ENCODE measurements around the gene PRX.
"Not testable (repeated sequence)": the region's sequence is repeated elsewhere in the genome, so short reads cannot be mapped to it uniquely, and the experiment has no call there.

PRX gene

GRCh38 chr19:40432760-40433159 is 19.6 kb upstream of the PRX start:
- H3K27me3 ChIP-seq (ENCODE audit: control insufficient read depth, insufficient read depth, low read length); H3K27ac ChIP-seq (ENCODE audit: low read length); H3K4me1 ChIP-seq (ENCODE audit: control insufficient read depth, low read depth, low read length); H3K9me3 ChIP-seq (ENCODE audit: control insufficient read depth, low read depth, low read length); H3K36me3 ChIP-seq (ENCODE audit: control insufficient read depth, low read depth, low read length): not testable (repeated sequence)
- H3K9ac ChIP-seq (ENCODE audit: low read length) = peak overlapping the region; percentile 89
- H3K4me3 ChIP-seq (ENCODE audit: low read length) = peak overlapping the region; percentile 68

GRCh38 chr19:40431698-40432097 is 18.5 kb upstream of the PRX start:
- Histone ChIP-seq H3K9me3 (ENCODE audit: control insufficient read depth, low read depth, low read length) (no peaks in the 10 kb centered on the region), H3K4me3 (ENCODE audit: low read length) (no peak overlapping the region), H3K4me1 (ENCODE audit: control insufficient read depth, low read depth, low read length) (peaks cover 9% of the 10 kb centered on the region), H3K36me3 (ENCODE audit: control insufficient read depth, low read depth, low read length) (no peaks in the 10 kb centered on the region), H3K27me3 (ENCODE audit: control insufficient read depth, insufficient read depth, low read length) (no peaks in the 10 kb centered on the region), H3K9ac (ENCODE audit: low read length) (no peak overlapping the region), H3K27ac (ENCODE audit: low read length) (no peak overlapping the region)

DNA sequence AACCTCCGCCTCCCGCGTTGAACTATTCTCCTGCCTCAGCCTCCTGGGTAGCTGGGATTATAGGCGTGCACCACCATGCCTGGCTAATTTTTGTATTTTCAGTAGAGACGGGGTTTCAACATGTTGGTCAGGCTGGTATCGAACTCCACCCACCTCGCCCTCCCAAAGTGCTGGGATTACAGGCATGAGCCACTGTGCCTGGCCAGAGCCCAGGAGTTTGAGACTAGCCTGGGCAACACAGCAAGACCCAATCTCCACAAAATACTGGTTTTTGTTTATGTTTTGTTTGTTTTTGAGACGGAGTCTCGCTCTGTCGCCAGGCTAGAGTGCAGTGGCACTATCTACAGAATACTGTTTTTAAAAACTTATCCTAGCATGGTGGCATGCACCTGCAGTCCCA is 17.1 kb upstream of the PRX start:
- H3K27me3 ChIP-seq (ENCODE audit: control insufficient read depth, insufficient read depth, low read length); H3K9ac ChIP-seq (ENCODE audit: low read length); H3K4me1 ChIP-seq (ENCODE audit: control insufficient read depth, low read depth, low read length); H3K27ac ChIP-seq (ENCODE audit: low read length); H3K4me3 ChIP-seq (ENCODE audit: low read length); H3K9me3 ChIP-seq (ENCODE audit: control insufficient read depth, low read depth, low read length); H3K36me3 ChIP-seq (ENCODE audit: control insufficient read depth, low read depth, low read length): not testable (repeated sequence)

DNA sequence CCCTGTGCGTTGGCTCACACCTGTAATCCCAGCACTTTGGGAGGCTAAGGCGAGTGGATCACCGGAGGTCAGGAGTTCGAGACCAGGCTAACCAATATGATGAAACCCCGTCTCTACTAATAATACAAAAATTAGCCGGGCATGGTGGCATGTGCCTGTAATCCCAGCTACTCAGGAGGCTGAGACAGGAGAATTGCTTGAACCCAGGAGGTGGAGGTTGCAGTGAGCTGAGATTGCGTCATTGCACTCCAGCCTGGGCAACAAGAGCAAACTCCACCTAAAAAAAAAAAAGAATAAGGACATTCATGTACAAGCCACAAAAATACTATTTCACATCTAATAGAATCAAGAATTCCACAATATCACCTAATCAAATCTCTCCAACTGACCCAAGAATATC is 15.0 kb upstream of the PRX start:
- not testable (repeated sequence) for H3K36me3 ChIP-seq (ENCODE audit: control insufficient read depth, low read depth, low read length); H3K4me3 ChIP-seq (ENCODE audit: low read length); H3K27ac ChIP-seq (ENCODE audit: low read length); H3K27me3 ChIP-seq (ENCODE audit: control insufficient read depth, insufficient read depth, low read length); H3K4me1 ChIP-seq (ENCODE audit: control insufficient read depth, low read depth, low read length); H3K9ac ChIP-seq (ENCODE audit: low read length); H3K9me3 ChIP-seq (ENCODE audit: control insufficient read depth, low read depth, low read length)

- H3K36me3 ChIP-seq (ENCODE audit: control insufficient read depth, low read depth, low read length) = no peaks in the 10 kb centered on the region
- H3K27me3 ChIP-seq (ENCODE audit: control insufficient read depth, insufficient read depth, low read length) = no peaks in the 10 kb centered on the region
- H3K27ac ChIP-seq (ENCODE audit: low read length) = peak within 1 kb of the TSS; percentile 43
- H3K4me1 ChIP-seq (ENCODE audit: control insufficient read depth, low read depth, low read length) = peaks cover 6% of the 10 kb centered on the region
- H3K9me3 ChIP-seq (ENCODE audit: control insufficient read depth, low read depth, low read length) = no peaks in the 10 kb centered on the region
- H3K4me3 ChIP-seq (ENCODE audit: low read length) = peak within 1 kb of the TSS; percentile 80
- H3K9ac ChIP-seq (ENCODE audit: low read length) = peak within 1 kb of the TSS; percentile 62
Observed at GRCh38 chr19:40425450-40426287, 12.5 kb upstream of the PRX start, which contains the start of gene SERTAD1. TSS of gene SERTAD1 (minus strand) at chr19:40425992. CDS start at chr19:40423546, 2,446 bp downstream.

DNA sequence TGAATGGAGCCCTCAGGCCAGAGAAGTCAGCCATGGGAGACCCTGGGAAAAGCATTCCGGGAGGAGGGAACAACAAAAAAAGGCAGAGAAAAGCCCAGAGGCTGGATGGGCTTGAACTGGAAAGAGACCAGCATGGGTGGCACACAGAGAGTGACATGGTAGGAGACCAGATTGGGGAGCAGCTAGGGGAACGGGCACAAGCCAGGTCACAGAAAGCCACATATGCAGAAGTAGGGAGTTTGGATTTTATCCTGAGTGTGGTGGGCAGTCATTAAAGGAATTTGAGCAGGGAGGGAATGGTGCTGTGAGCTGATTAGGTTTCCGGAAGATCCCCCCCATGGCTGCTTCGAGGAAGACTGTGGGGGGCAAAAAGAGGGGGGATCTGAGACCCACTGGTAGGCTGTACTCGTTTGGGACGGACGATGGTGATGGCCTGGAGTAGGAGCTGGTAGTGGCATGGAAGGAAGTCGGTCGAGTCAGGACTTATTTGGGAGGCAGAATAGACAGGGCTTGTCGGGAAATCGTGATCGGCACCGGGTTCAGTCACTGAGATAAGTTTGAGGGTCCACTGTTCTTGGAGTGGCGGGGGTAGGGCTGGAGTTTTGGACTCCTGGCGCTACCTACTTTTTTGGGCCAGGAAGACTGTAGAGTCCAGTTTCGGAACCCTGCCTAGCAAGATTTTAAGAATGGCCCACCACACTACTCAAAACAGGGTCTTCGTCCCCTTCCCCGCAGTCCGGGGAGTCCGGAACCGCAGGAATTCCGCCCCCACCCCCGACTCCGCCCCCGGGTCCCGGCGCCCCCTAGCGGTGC is 11.7 kb upstream of the PRX start:
- H3K4me3 ChIP-seq (ENCODE audit: low read length) = peak overlapping the region; percentile 80
- H3K27ac ChIP-seq (ENCODE audit: low read length) = peak overlapping the region; percentile 43
- no peaks in the 10 kb centered on the region for H3K27me3 ChIP-seq (ENCODE audit: control insufficient read depth, insufficient read depth, low read length)
- peak overlapping the region; percentile 62 for H3K9ac ChIP-seq (ENCODE audit: low read length)
- peaks cover 6% of the 10 kb centered on the region for H3K4me1 ChIP-seq (ENCODE audit: control insufficient read depth, low read depth, low read length)
- no peaks in the 10 kb centered on the region for H3K36me3 ChIP-seq (ENCODE audit: control insufficient read depth, low read depth, low read length)
- no peaks in the 10 kb centered on the region for H3K9me3 ChIP-seq (ENCODE audit: control insufficient read depth, low read depth, low read length)

DNA sequence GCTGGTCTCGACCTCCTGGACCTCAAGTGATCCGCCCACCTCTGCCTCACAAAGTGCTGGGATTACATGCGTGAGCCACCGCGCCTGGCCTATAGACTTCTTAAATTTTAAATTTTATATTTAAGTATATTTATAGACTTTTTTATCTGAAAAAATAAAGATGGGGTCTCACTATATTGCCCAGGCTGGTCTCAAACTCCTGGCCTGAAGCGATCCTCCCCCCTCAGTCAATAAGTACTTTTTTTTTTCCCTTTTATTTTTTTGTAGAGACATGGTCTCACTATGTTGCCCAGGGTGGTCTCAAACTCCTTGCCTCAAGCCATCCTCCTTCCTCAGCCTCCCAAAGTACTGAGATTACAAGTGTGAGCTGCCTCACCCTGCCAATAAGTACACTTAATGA is 10.8 kb upstream of the PRX start:
- Histone ChIP-seq H3K36me3 (ENCODE audit: control insufficient read depth, low read depth, low read length) (no peaks in the 10 kb centered on the region), H3K4me3 (ENCODE audit: low read length) (peak overlapping the region; percentile 80), H3K9ac (ENCODE audit: low read length) (no peak overlapping the region), H3K27ac (ENCODE audit: low read length) (no peak overlapping the region), H3K27me3 (ENCODE audit: control insufficient read depth, insufficient read depth, low read length) (no peaks in the 10 kb centered on the region), H3K4me1 (ENCODE audit: control insufficient read depth, low read depth, low read length) (peaks cover 6% of the 10 kb centered on the region), H3K9me3 (ENCODE audit: control insufficient read depth, low read depth, low read length) (no peaks in the 10 kb centered on the region)

DNA sequence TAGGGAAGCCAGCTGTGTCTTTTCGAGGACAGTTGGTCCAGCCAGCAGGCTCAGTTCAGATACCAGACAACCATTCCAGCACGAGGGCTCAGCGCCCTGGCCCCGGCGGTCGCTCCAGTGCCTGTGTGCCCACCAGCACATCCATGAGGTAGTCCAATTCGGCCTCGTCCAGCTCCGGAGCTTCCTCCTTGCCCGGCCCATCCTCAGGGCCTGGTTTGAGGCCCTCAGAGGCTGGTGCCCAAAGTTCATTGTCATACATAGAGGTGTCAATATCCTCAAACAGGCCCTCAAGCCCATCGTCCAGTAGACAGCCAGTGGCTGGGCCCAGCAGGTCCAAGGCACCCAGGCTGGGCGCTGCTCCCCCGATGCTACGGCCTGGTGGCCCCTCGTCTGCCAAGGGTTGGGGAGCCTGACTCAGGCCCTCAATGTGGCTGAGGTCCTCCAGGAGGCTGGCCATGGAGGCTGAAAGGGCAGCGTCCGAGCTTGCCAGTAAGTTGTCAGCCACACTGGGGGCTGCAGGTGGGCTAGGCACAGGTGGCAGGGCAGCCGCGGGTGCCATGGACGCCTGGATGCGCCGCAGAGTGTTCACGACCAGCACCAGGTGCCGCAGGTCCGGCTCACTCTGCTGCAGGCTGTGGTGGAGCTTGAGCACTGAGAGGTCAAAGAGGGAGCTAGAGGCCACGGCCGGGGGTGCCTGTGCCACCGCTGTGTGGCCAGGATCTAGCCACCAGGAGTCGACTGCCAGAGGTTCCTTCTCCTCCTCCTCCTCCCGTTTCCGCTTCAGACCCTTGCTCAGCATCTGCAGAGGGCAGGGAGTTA is 9.8 kb upstream of the PRX start:
- Histone ChIP-seq H3K4me3 (ENCODE audit: low read length) (no peak overlapping the region), H3K27ac (ENCODE audit: low read length) (no peak overlapping the region), H3K36me3 (ENCODE audit: control insufficient read depth, low read depth, low read length) (no peaks in the 10 kb centered on the region), H3K9me3 (ENCODE audit: control insufficient read depth, low read depth, low read length) (no peaks in the 10 kb centered on the region), H3K4me1 (ENCODE audit: control insufficient read depth, low read depth, low read length) (peaks cover 6% of the 10 kb centered on the region), H3K27me3 (ENCODE audit: control insufficient read depth, insufficient read depth, low read length) (no peaks in the 10 kb centered on the region), H3K9ac (ENCODE audit: low read length) (no peak overlapping the region)

DNA sequence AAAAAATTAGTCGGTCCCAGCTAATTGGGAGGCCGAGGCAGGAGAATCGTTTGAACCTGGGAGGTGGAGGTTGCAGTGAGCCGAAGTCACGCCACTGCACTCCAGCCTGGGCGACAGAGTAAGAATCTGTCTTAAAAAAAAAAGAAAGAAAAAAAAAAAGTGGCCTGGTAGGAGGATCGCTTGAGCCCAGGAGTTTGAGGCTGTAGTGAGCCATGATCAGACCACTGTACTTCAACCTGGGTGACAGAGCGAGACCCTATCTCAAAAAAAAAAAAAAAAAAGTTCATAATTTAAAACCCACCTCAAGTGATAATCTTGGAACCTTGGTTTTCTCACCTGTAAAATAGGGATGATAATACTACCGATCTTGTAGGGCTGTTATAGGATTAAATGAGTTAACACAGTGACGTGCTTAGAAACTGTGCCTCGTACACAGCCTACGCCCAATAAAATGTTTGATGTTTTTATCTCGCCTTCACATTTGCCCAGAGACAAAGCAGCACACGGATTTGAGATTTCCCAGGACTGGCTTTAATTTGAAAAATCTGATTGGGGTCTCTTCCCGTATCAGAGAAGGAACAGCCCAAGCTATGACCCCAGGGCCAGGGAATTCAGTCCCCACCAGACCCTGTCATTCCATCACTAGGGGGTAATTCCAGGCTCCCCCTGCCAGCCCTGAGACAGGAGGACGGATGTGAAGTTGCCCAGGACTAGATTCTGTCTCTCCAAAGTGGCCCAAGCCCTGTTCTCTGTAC is 9.0 kb upstream of the PRX start:
- Histone ChIP-seq H3K27ac (ENCODE audit: low read length) (no peak overlapping the region), H3K4me3 (ENCODE audit: low read length) (no peak overlapping the region)

DNA sequence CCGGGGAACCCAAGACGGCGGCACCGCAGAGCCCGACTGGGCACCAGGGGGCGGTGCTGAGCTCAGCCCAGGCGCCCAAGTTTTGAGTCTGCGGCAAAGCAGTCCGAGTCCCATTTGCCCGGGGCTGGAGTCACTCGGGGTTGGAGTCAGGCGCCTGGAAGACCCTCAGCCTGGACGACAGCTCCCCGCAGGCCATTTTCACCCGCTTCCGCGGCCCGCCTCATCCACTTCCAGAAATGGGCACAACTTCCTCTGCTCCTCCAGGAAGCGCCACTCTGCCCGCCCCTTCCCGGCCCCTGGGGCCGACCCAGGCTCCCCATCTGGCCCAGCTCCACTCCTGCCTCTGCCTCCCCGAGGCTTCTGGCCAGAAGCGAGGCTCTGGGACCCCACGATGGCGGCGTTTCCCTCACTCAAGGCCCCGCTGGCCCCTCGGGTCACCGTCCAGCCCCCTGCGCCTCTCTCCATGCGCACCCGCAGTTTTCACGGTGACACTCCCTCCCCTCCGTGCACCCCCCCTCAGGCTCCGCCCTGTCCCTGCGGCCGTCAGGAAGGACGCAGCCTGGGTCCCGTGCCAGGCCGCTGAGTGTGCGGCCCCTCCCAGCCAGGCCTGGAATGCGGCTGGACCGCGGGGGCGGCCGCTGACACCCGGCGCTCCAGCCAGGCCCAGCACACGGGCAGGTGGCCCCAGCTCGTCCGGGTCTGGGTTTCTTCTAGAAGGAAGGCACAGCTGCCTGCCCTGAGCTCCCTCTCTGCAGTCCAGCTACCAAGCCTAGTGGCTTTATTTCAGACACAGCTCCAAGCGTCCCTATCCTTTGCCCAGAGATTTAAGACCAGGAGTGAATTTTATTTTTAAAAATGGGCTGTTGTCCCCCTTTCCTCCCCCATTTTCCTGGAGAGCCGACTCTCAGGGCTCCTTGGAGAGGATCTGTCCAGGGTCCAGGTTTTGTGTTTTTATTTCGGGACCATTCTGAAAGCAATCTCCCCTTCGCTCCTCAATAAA is 7.9 kb upstream of the PRX start:
- Histone ChIP-seq H3K4me1 (ENCODE audit: control insufficient read depth, low read depth, low read length) (peaks cover 6% of the 10 kb centered on the region), H3K27ac (ENCODE audit: low read length) (peak overlapping the region; percentile 63), H3K9ac (ENCODE audit: low read length) (peak overlapping the region; percentile 60), H3K9me3 (ENCODE audit: control insufficient read depth, low read depth, low read length) (no peaks in the 10 kb centered on the region), H3K27me3 (ENCODE audit: control insufficient read depth, insufficient read depth, low read length) (no peaks in the 10 kb centered on the region), H3K36me3 (ENCODE audit: control insufficient read depth, low read depth, low read length) (no peaks in the 10 kb centered on the region), H3K4me3 (ENCODE audit: low read length) (peak overlapping the region; percentile 71)

More for the DNA sequence above, 9.0 kb upstream of the PRX start:
- peaks cover 6% of the 10 kb centered on the region for H3K4me1 ChIP-seq (ENCODE audit: control insufficient read depth, low read depth, low read length)
- H3K36me3 ChIP-seq (ENCODE audit: control insufficient read depth, low read depth, low read length) = no peaks in the 10 kb centered on the region
- H3K27me3 ChIP-seq (ENCODE audit: control insufficient read depth, insufficient read depth, low read length) = no peaks in the 10 kb centered on the region
- no peaks in the 10 kb centered on the region for H3K9me3 ChIP-seq (ENCODE audit: control insufficient read depth, low read depth, low read length)
- H3K9ac ChIP-seq (ENCODE audit: low read length) = no peak overlapping the region
